Transverse colon (tissue), 3 donors: ENCODE measurements around the gene RDX.

ENCODE experiments used
- CTCF ChIP-seq, 5 experiments: fragments of 200-600 bp in 3 of 5; fragments of 450-650 bp in 2 of 5; sonication (generic) in 3 of 5; IDR thresholded peaks; 1 replicate in 2 of 5; 2 replicates in 3 of 5; pipeline ENCODE4 v1.5.1; 2016 to 2017; ENCODE audit warnings: antibody characterized with exemption in 5 of 5, inconsistent platforms in 3 of 5, mild to moderate bottlenecking in 2 of 5, moderate library complexity in 1 of 5
- POLR2A ChIP-seq: fragments of 450-650 bp; IDR thresholded peaks from one replicate; pipeline ENCODE4 v1.6.1; 2016; ENCODE audit warnings: antibody characterized with exemption, mild to moderate bottlenecking, moderate library complexity

DNA sequence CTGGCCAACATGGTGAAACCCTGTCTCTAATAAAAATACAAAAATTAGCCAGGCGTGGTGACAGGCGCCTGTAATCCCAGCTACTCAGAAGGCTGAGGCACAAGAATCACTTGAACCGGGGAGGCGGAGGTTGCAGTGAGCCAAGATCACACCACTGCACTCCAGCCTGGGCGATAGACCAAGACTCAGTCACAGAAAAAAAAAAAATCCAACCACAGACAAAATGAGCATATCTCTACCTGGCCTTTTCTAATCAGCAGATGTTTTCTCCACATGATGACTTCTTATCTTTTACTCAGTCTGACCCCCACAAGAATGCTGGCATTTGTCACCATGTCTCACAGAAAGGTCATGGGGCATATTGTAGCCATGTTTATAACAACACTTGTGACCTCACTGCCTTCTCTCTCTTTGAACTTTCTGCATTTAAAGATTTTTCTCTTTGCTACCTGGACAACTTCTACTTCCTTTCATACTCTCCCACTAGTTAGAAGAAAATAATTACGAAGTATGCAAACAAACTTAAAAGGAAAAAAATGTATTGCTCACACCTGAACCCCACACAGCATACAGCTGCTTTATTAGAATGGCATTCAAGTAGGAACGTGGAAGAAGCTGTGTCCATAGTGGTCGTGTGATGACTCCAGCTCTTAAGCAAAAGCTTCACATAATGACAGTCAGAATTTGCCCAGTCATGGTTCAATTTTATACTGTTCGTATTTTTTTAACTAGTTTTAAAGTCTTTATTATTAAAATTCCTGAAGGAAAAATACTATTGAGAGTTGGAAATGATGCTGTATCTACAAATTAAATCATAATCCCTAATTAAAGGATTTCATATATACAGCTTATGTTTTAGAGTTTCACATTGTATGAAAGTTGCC is 137.9 kb downstream of the RDX start:
- TF ChIP-seq CTCF (IDR thresholded peaks at IDR 0.05) = no peak
- TF ChIP-seq POLR2A = no peak
